Head of caudate nucleus (tissue), 42 donors: Measurements from ENCODE around the gene SUN5.
"Not testable (repeated sequence)": the region's sequence is repeated elsewhere in the genome, so short reads cannot be mapped to it uniquely, and the experiment has no call there.

Experiments used
- DNase-seq, 42 donors: peaks; one replicate each; pipeline versions ENCODE4 v3.0.0 to v3.0.0-alpha.2; 2020 to 2021; ENCODE audit warnings: mixed read lengths in 7 of 42
- intact Hi-C: fragments of 100-400 bp; cut with DNase I; formaldehyde crosslinking; loops from one replicate; pipeline ENCODE4 v1.15.0; 2022

The SUN5 gene

DNA sequence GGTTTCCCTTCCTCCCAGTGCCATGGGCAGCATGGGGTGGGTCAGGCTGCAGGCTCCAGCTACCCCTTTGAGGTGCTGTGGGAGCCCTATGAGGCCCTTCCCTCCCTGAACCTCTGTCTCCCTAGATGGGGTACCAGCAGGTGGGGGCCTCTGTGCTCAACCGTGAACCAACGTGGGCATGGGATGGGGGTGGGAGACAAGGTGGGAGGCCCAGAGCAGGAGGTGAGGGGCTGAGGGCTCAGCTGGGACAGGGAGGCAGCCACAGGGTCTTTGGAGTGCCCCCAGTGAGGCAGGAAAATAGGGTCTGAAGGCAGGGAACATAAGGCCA is 33.3 kb downstream of the SUN5 start:
- intact Hi-C loops = no loop called here
- peak in 9 of 42 donors; percentile 1 to 39 (median 11) for DNase-seq

- intact Hi-C loops = no loop called here
- peak in 13 of 42 donors; percentile 2 to 35 (median 13) for DNase-seq
Measured at GRCh38 chr20:32970115-32970972, 33.9 kb downstream of the SUN5 start.

DNA sequence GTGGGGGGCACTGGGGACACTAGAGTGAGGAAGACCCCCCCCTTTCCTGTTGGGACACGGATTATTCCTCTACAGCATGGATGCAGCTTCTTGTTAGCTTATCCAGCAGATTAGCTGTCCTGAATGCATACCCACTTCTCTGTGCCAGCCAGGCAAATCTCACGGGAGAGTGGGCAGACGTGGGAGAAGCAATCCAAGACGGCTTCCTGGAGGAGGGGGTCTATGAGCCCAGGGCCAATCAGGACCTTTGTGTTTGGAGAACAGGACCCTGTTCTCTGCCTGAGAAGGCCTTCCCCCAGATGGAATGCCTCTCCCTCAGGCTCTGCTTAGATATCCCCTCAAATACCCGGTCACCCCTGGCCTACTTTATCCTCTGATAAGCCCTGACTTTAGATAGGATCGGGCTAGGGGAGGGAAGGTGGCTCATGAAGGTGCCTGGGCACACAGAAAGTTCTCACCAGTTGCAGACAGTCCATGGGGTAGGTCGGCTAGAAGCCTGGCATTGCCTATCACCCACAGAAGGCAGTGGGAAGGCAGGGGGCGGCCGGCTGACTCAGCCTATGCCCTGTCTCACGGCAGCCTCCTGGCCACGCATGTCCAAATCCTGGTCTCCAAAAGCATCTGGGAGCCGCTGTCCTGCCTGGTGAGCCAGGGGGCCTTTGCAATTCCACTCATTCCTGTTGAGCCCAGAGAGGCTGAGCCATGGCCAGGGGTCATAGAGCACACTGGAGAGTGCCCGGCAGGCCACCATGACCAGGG is 34.7 kb downstream of the SUN5 start:
- peak in 13 of 42 donors; percentile 2 to 37 (median 18) for DNase-seq
- intact Hi-C loops = no loop called here

GRCh38 chr20:32968478-32969241 is 35.6 kb downstream of the SUN5 start:
- intact Hi-C loops = no loop called here
- peak in 35 of 42 donors; percentile 35 to 83 (median 62) for DNase-seq

DNA sequence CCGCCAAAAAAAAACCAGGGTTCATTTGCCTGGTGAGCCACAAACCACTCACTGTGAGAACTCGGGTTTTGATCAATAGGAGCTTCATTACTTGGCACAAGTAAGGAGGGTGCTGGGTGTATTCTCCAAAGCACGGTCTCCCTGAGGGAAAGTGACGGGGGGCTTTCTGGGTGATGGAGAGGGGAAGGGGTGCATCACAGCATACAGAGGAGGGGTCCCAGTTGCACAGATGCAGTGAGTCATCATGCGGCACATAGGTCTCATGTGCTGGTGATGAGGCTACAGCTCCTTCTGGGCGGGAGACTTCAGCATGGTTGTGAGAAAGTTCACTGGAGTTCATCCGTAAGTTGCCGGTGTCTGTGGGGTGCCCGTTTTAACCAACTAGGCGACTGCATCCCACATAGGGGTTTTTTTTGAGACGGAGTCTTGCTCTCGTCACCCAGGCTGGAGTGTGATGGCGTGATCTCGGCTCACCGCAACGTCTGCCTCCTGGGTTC is 36.2 kb downstream of the SUN5 start:
- peak in 14 of 42 donors; percentile 1 to 34 (median 13) for DNase-seq
- intact Hi-C loops = no loop called here

- intact Hi-C loops = no loop called here
Measured at GRCh38 chr20:32966881-32967781, 37.1 kb downstream of the SUN5 start.

GRCh38 chr20:32966382-32966781 is 37.9 kb downstream of the SUN5 start:
- intact Hi-C loops = no loop called here
- DNase-seq = peak in 8 of 42 donors; percentile 1 to 27 (median 7)

More at GRCh38 chr20:32966881-32967781, 37.1 kb downstream of the SUN5 start:
- DNase-seq = peak in 15 of 42 donors; percentile 2 to 37 (median 15)

- intact Hi-C loops = no loop called here
- DNase-seq = peak in 17 of 42 donors; percentile 6 to 62 (median 40)
Measured at GRCh38 chr20:32965581-32966373, 38.5 kb downstream of the SUN5 start.

DNA sequence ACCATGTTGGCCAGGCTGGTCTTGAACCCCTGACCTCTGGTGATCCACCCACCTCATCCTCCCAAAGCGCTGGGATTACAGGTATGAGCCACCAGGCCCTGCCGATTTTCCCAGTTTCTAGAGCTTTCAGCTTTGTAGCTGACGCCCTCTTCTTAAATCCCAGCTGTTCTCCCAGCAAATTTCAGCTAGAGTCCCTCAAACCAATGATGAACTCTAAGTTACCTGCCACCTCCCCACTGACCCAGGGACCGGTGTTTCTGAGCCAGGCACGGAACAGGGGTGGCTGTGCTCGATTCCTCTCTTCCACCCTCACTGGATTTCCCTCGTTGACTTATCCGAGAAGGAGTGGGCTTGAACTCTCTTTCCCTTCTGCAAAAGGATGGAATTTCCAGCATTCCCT is 39.1 kb downstream of the SUN5 start:
- DNase-seq = peak in 5 of 42 donors; percentile 1 to 32 (median 22)
- intact Hi-C loops = no loop called here

- intact Hi-C loops = no loop called here
- peak in 8 of 42 donors; percentile 1 to 37 (median 19) for DNase-seq
Measured at GRCh38 chr20:32964575-32964974, 39.7 kb downstream of the SUN5 start.

GRCh38 chr20:32963176-32963575 is 41.1 kb downstream of the SUN5 start:
- intact Hi-C loops = no loop called here

GRCh38 chr20:32962646-32963045 is 41.6 kb downstream of the SUN5 start:
- DNase-seq = peak in 2 of 42 donors; percentile 3 to 23
- intact Hi-C loops = not testable (repeated sequence)

More at GRCh38 chr20:32963176-32963575, 41.1 kb downstream of the SUN5 start:
- peak in 3 of 42 donors; percentile 7 to 16 (median 10) for DNase-seq

DNA sequence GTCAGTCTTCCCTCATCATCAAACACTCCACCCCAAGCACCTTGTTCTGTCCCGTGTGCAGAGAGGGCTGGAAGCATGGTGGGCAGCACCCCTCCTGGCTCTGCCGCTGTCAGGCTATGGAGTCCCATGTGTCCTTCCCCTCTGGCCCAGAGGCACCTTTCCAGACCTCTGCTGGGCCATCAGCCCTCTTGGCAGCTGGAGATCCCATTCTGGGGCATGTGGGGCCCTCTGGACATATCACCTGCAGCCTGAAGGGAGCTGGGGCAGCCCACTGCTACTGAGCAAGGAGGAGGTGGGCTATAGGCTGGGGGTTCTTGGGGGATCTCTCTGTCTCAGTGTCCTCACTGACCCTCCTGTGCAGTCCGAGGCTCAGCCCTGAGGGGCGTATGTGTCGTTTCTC is 42.2 kb downstream of the SUN5 start:
- DNase-seq = peak in 4 of 42 donors; percentile 5 to 27 (median 16)
- intact Hi-C loops = no loop called here

- intact Hi-C loops = no loop called here
- DNase-seq = peak in 5 of 42 donors; percentile 6 to 31 (median 13)
Measured at GRCh38 chr20:32960849-32961731, 43.1 kb downstream of the SUN5 start.

DNA sequence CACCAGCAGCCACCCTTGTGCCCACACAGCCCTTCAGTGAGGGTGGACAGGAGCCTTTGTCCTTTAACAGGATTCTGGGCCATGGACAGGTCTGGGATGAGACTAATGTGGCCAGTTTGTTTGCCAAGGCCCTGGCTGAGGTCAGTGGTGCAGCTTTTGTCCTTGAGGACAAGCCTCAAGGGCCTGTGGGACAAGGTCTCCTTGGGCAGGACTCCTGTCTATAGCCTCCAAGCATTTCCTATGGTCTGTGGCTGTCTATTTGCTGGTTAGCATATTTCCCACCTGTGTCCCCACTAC is 44.1 kb downstream of the SUN5 start:
- peak in 3 of 42 donors; percentile 4 to 15 (median 10) for DNase-seq
- intact Hi-C loops = no loop called here
